HCT116 (cell line): ENCODE measurements around the gene FAM163B. TPM values are rescaled to one million over a fixed set of nuclear protein-coding genes. Genes with fewer than 3 reads are reported as not detected.

Experiments
- ATAC-seq: fragments of 200-7000 bp; cut with Tn5 transposase; 2 replicates; pipeline ENCODE4 v1.9.1; 2020; ENCODE audit warnings: mild to moderate bottlenecking, moderate library complexity
- BruUV-seq: library from RNA; stranded (reverse); fragments of 400-500 nt; replicated peaks from 2 replicates; lab custom pipeline; 2021; lab: Mats Ljungman, UMichigan
- CTCF ChIA-PET: fragments of 300-600 bp; sonication (Branson Sonifier 250); formaldehyde crosslinking; loops from one replicate; lab custom pipeline; 2021; ENCODE audit warnings: antibody characterized with exemption; lab: Charles Lee
- POLR2A ChIA-PET: fragments of 300-600, 350-600 bp; sonication (Branson Sonifier 250); formaldehyde crosslinking; loops from one replicate; lab custom pipeline; 2021; ENCODE audit warnings: antibody characterized with exemption; lab: Charles Lee
- RAD21 ChIA-PET, 2 experiments: fragments of 300-600 bp; sonication (Branson Sonifier 250); formaldehyde crosslinking; loops; one replicate each; lab custom pipeline; 2023; ENCODE audit warnings: low total read pairs in 2 of 2; ENCODE audit not compliant: uncharacterized antibody in 2 of 2, unreplicated experiment in 2 of 2, low non-redundant PET in 1 of 2; lab: Charles Lee
- DNase-seq: peaks from one replicate; pipeline ENCODE4 v3.0.0-alpha.2; 2010; ENCODE audit warnings: low read depth, low spot score
- H2AFZ ChIP-seq: fragments of 200-600 bp; shearing (Covaris generic), sonication (generic); 2 replicates; pipeline ENCODE4 v1.6.1; 2017; ENCODE audit warnings: low read depth, mixed run types, mixed read lengths, antibody characterized with exemption, low read length; ENCODE audit not compliant: poor library complexity, severe bottlenecking
- H3K27ac ChIP-seq: 2 replicates; pipeline ENCODE4 v1.5.1; 2012; ENCODE audit warnings: low read depth, low read length
- H3K27me3 ChIP-seq: fragments of 200-600 bp; sonication (generic); 2 replicates; pipeline ENCODE4 v1.6.1; 2016; ENCODE audit warnings: mixed run types, low read length, mixed read lengths; ENCODE audit not compliant: insufficient read depth
- H3K36me3 ChIP-seq, 2 experiments: fragments of 200-500 bp in 1 of 2; fragments of 200-600 bp in 1 of 2; sonication (Bioruptor generic) in 1 of 2; sonication (generic) in 1 of 2; 2 replicates each; pipeline versions ENCODE4 v1.5.1 to v1.6.1; 2014 to 2016; ENCODE audit warnings: low read length in 2 of 2, inconsistent platforms in 1 of 2, mixed read lengths in 1 of 2, mixed run types in 1 of 2; ENCODE audit not compliant: insufficient read depth in 2 of 2, control insufficient read depth in 1 of 2
- H3K4me1 ChIP-seq, 2 experiments: fragments of 200-600 bp in 1 of 2; sonication (generic) in 1 of 2; 2 replicates each; pipeline versions ENCODE4 v1.5.1 to v1.6.1; 2012 to 2017; ENCODE audit warnings: low read length in 2 of 2, inconsistent platforms in 1 of 2, mild to moderate bottlenecking in 1 of 2, mixed read lengths in 1 of 2, mixed run types in 1 of 2, moderate library complexity in 1 of 2; ENCODE audit not compliant: insufficient read depth in 2 of 2, control insufficient read depth in 1 of 2
- H3K4me2 ChIP-seq: fragments of 200-600 bp; sonication (generic); 2 replicates; pipeline ENCODE4 v1.6.1; 2017; ENCODE audit warnings: mixed run types, low read length, mixed read lengths
- H3K4me3 ChIP-seq, 2 experiments: fragments of 200-600 bp in 1 of 2; sonication (generic) in 1 of 2; replicated peaks in 1 of 2; 2 replicates each; pipeline ENCODE4 v1.5.1; 2011 to 2016; ENCODE audit warnings: low read length in 2 of 2, control low read depth in 1 of 2, low read depth in 1 of 2, mild to moderate bottlenecking in 1 of 2, mixed read lengths in 1 of 2, mixed run types in 1 of 2
- H3K79me2 ChIP-seq: fragments of 200-600 bp; sonication (generic); 2 replicates; pipeline ENCODE4 v1.6.1; 2017; ENCODE audit warnings: mild to moderate bottlenecking, mixed run types, low read length, moderate library complexity, mixed read lengths; ENCODE audit not compliant: insufficient read depth
- H3K9ac ChIP-seq: fragments of 200-600 bp; sonication (generic); 2 replicates; pipeline ENCODE4 v1.6.1; 2016; ENCODE audit warnings: low read length, mixed read lengths
- H3K9me2 ChIP-seq: fragments of 200-600 bp; sonication (generic), shearing (Covaris generic); 2 replicates; pipeline ENCODE4 v1.6.1; 2017; ENCODE audit warnings: mixed run types, mild to moderate bottlenecking, moderate library complexity; ENCODE audit not compliant: insufficient read depth
- H3K9me3 ChIP-seq, 2 experiments: fragments of 200-500 bp in 1 of 2; fragments of 200-600 bp in 1 of 2; sonication (Bioruptor generic) in 1 of 2; sonication (generic) in 1 of 2; 2 replicates each; pipeline ENCODE4 v1.6.1; 2014 to 2017; ENCODE audit warnings: low read length in 2 of 2, mixed read lengths in 2 of 2, inconsistent platforms in 1 of 2, low read depth in 1 of 2, mild to moderate bottlenecking in 1 of 2, mixed run types in 1 of 2, moderate library complexity in 1 of 2; ENCODE audit not compliant: control insufficient read depth in 1 of 2, insufficient read depth in 1 of 2
- H4K20me1 ChIP-seq: fragments of 200-600 bp; sonication (generic), shearing (Covaris generic); 2 replicates; pipeline ENCODE4 v1.6.1; 2017; ENCODE audit warnings: mixed run types, mild to moderate bottlenecking, moderate library complexity; ENCODE audit not compliant: insufficient read depth
- CTCF ChIP-seq, 3 experiments: fragments of 200-600 bp in 1 of 3; sonication (generic) in 1 of 3; IDR thresholded peaks in 2 of 3; conservative IDR thresholded peaks in 1 of 3; 2 replicates each; pipeline ENCODE4 v1.5.1; 2012 to 2017; ENCODE audit warnings: low read depth in 2 of 3, low read length in 2 of 3, antibody characterized with exemption in 1 of 3, borderline replicate concordance in 1 of 3, control low read depth in 1 of 3, mild to moderate bottlenecking in 1 of 3, mixed read lengths in 1 of 3, mixed run types in 1 of 3, moderate library complexity in 1 of 3; ENCODE audit not compliant: insufficient read depth in 1 of 3
- POLR2AphosphoS5 ChIP-seq: IDR thresholded peaks from 2 replicates; pipeline ENCODE4 v1.6.1; 2011; ENCODE audit warnings: mild to moderate bottlenecking, low read depth, low read length, moderate library complexity
- REST ChIP-seq: IDR thresholded peaks from 2 replicates; pipeline ENCODE4 v1.6.1; 2012; ENCODE audit warnings: low read depth
- SIN3A ChIP-seq: IDR thresholded peaks from 2 replicates; pipeline ENCODE4 v1.6.1; 2012; ENCODE audit warnings: low read depth
- ZNF274 ChIP-seq: fragments of 200-500 bp; sonication (Bioruptor generic); IDR thresholded peaks from 2 replicates; pipeline ENCODE4 v1.6.1; 2014; ENCODE audit warnings: mild to moderate bottlenecking, low read depth, low read length, inconsistent platforms
- intact Hi-C: fragments of 100-400 bp; cut with micrococcal nuclease; formaldehyde crosslinking; loops from 2 replicates; pipeline ENCODE4 v1.10.0; 2022
- total RNA-seq: library from RNA; stranded (reverse); gene quantifications from one replicate; pipeline ENCODE4 v1.2.1, GENCODE V29; 2021; ENCODE audit not compliant: unreplicated experiment

FAM163B gene
- total RNA-seq, 1 experiment from 2014 or later = not detected

DNA sequence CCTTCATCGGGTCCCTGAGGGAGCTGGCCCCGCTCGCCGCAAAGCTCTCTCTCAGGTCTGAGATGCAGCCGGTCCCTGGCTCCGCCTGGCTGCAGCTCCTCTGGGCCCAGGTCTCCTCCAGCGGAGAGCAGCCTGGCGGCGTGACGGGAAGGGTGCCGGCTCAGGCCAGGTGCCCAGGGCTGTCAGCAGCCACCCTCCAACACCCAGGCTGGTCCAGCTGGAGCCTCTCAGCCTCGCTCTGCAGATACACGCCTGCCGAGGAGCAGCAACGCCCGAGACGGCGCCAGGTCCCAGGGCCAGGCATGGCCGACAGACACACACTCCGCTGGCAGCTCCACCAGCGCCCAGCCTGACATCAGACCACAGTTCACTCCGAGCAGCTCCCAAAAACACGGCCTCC, 25.6 kb downstream of the FAM163B start:
- ATAC-seq (no peak), DNase-seq (no peak)
- Histone ChIP-seq H3K4me2 (no peak overlapping the region), H3K4me3 (no peak overlapping the region), H3K27me3 (no peaks in the 10 kb centered on the region), H3K79me2 (no peaks in the 10 kb centered on the region), H4K20me1 (no peaks in the 10 kb centered on the region), H3K27ac (no peak overlapping the region), H3K9me2 (no peaks in the 10 kb centered on the region), H2AFZ (no peak overlapping the region), H3K9me3 (peaks cover 0 to 3% of the 10 kb centered on the region in 2 experiments; a peak in 1 of 4 replicates), H3K36me3 (no peaks in the 10 kb centered on the region), H3K4me1 (no peaks in the 10 kb centered on the region), H3K9ac (no peak overlapping the region)
- ChIA-PET RAD21 (no interaction called here), POLR2A (no interaction called here), CTCF (no interaction called here)
- no TSS peak for BruUV-seq
- no peak for TF ChIP-seq SIN3A
- no peak for TF ChIP-seq REST
- TF ChIP-seq ZNF274 = no peak
- no peak for TF ChIP-seq POLR2AphosphoS5
- TF ChIP-seq CTCF (IDR thresholded peaks at IDR 0.05 in 2 of 3, conservative IDR thresholded peaks at IDR 0.05 in 1 of 3; ENCODE audit: borderline replicate concordance in 1 of 3, insufficient read depth in 1 of 3, low read depth in 2 of 3, low read length in 2 of 3) = no peak
- intact Hi-C loops = no loop called here
